ENCODE data around the gene POC1B. TPM values are rescaled to one million over a fixed set of nuclear protein-coding genes. Genes with fewer than 3 reads are reported as not detected.

Gene POC1B
- total and polyA plus RNA-seq, 11 donors = 3.3 to 12.4 (median 8.5) TPM

DNA sequence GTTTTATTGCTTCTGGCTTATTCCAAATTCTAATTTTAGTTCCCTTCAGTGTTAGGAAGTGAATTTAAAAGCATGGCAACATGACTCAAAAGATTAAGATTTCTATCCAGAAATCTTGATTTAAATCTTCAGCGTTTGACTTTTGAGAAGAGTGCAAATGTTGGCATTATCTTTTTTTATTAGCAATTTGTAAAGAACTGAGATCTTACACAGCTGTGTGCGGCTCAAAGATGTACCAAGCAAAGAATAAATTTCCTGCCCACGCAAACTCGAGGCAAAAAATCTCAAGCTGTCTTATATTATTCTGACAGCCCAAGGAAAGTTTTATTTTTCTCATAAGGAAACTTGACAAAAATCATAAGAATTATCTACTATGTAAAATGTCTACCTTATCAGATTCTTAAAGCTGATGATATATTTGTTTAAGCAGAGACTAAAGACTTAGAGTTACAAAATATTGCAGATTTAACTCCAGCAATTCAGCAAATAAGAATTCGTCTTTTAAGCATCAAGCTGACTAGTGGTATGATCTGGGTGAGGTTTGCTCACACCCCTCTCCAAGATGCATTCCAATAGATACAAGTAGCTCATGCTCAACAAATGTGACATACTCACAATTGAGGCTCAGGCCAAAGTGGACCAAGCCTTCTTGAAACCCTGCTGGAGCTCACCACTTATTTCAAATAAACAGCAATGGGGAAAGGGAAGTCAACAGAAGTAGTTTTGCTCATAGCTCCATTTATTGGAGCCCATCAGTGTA, 47.4 kb upstream of the POC1B start:
- 82 to 91% (median 87%) methylated on average over 5 of the region's 5 CpGs for WGBS, 4 donors
- H3K4me1 ChIP-seq = peaks cover 0 to 11% (median 3%) of the 10 kb centered on the region in 12 donors
- no peak overlapping the region for H3K4me3 ChIP-seq
- intact Hi-C loops (cut with DNase I) = no loop called here
- no peak for DNase-seq
- no peaks in the 10 kb centered on the region for H3K36me3 ChIP-seq
- H3K27ac ChIP-seq = no peak overlapping the region
- ATAC-seq = no peak
- H3K9me3 ChIP-seq = no peaks in the 10 kb centered on the region
- H3K27me3 ChIP-seq = no peaks in the 10 kb centered on the region
- TF ChIP-seq POLR2A (IDR thresholded peaks at IDR 0.05) = no peak
- TF ChIP-seq, protein P1, sequence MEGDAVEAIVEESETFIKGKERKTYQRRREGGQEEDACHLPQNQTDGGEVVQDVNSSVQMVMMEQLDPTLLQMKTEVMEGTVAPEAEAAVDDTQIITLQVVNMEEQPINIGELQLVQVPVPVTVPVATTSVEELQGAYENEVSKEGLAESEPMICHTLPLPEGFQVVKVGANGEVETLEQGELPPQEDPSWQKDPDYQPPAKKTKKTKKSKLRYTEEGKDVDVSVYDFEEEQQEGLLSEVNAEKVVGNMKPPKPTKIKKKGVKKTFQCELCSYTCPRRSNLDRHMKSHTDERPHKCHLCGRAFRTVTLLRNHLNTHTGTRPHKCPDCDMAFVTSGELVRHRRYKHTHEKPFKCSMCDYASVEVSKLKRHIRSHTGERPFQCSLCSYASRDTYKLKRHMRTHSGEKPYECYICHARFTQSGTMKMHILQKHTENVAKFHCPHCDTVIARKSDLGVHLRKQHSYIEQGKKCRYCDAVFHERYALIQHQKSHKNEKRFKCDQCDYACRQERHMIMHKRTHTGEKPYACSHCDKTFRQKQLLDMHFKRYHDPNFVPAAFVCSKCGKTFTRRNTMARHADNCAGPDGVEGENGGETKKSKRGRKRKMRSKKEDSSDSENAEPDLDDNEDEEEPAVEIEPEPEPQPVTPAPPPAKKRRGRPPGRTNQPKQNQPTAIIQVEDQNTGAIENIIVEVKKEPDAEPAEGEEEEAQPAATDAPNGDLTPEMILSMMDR (IDR thresholded peaks at IDR 0.05) = no peak

GRCh38 chr12:89571491-89572195, 45.8 kb upstream of the POC1B start:
- no peak for DNase-seq
- Histone ChIP-seq H3K27ac (no peak overlapping the region), H3K27me3 (no peaks in the 10 kb centered on the region), H3K36me3 (no peaks in the 10 kb centered on the region), H3K4me1 (peaks cover 0 to 11% (median 3%) of the 10 kb centered on the region in 12 donors), H3K9me3 (no peaks in the 10 kb centered on the region), H3K4me3 (no peak overlapping the region)
- 93 to 95% (median 94%) methylated on average over 3 to 4 of the region's 4 CpGs for WGBS, 4 donors
- TF ChIP-seq, protein P1 (IDR thresholded peaks at IDR 0.05) = no peak
- no peak for TF ChIP-seq POLR2A (IDR thresholded peaks at IDR 0.05)
- no peak for ATAC-seq
- intact Hi-C loops (cut with DNase I) = no loop called here

DNA sequence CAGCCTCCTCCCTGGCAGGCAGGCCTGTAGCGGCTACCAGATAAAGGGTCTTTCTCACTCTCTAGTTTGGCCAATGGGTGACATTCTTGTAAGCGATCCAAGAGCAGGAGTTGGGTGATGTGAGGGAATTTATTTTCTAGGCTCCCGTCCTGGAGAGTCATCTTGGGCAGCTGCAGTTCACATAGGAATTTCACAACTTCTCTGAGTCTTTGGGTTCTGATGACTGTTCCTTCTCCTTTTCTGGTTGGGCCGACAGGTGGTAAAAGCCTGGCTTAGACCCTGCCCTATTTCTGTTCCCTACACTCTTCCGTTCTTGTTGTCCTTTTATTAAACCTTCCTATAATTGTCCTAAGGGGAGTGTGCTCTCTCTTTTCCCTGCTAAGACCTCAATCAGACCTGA, 42.6 kb upstream of the POC1B start:
- Histone ChIP-seq H3K4me1 (no peaks in the 10 kb centered on the region), H3K27me3 (no peaks in the 10 kb centered on the region), H3K4me3 (no peak overlapping the region), H3K9me3 (no peaks in the 10 kb centered on the region), H3K27ac (no peak overlapping the region), H3K36me3 (no peaks in the 10 kb centered on the region)
- ATAC-seq = no peak
- WGBS, 4 donors = 89 to 93% (median 91%) methylated on average over 5 of the region's 5 CpGs
- TF ChIP-seq, protein P1 (IDR thresholded peaks at IDR 0.05) = no peak
- no peak for TF ChIP-seq POLR2A (IDR thresholded peaks at IDR 0.05)
- intact Hi-C loops (cut with DNase I) = no loop called here
- no peak for DNase-seq

DNA sequence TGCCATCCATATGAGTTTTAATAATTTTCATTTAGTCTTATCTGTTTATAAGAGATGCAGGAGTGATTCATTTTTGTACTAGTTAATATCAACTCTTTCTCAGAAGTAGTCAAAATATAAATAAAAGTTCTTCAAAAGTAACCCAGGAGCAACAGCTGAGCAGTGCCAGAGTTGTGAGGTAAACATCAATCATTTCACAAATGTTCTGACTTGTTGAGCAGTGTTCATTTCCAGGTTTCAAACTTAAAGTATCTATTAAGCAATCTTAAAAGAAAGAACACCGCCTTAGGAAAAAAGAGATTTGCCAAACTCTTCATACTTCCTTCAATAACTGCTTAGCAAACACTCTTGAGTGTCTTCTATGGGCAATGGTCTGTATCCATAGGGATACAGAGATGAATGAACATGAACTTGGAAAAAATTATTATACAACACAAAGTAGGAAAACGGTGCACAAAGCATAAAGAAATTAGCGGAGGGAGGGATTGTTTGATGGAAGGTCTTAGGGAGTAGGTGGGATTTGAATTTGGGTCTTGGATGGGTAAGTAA, 41.9 kb upstream of the POC1B start:
- WGBS, 4 donors = 94 to 98% (median 96%) methylated on average over 3 of the region's 3 CpGs
- DNase-seq = no peak
- no peak for TF ChIP-seq POLR2A (IDR thresholded peaks at IDR 0.05)
- TF ChIP-seq, protein P1 (IDR thresholded peaks at IDR 0.05) = no peak
- intact Hi-C loops (cut with DNase I) = no loop called here
- no peaks in the 10 kb centered on the region for H3K4me1 ChIP-seq
- no peaks in the 10 kb centered on the region for H3K36me3 ChIP-seq
- no peak overlapping the region for H3K27ac ChIP-seq
- no peak for ATAC-seq
- H3K27me3 ChIP-seq = no peaks in the 10 kb centered on the region
- H3K9me3 ChIP-seq = no peaks in the 10 kb centered on the region
- no peak overlapping the region for H3K4me3 ChIP-seq
